K562 (cell line): ENCODE data around the gene RSRC1. TPM values are rescaled to one million over a fixed set of nuclear protein-coding genes. Genes with fewer than 3 reads are reported as not detected.

ENCODE experiments used
- ATAC-seq: fragments of 200-7000 bp; cut with Tn5 transposase; 3 replicates; pipeline ENCODE4 v1.9.1; 2020; ENCODE audit warnings: moderate library complexity
- BruUV-seq: library from RNA; stranded (reverse); fragments of 400-500 nt; replicated peaks from 2 replicates; lab custom pipeline; 2021; lab: Mats Ljungman, UMichigan
- CTCF ChIA-PET: fragments of 300-600 bp; formaldehyde crosslinking; extraction: SDS; loops from one replicate; lab custom pipeline; 2021; ENCODE audit warnings: low intra/inter-chr PET ratio; lab: Yijun Ruan, JAX
- POLR2A ChIA-PET: fragments of 300-600, 350-650 bp; sonication (Branson Sonifier 250); formaldehyde crosslinking; extraction: SDS; loops from one replicate; lab custom pipeline; 2021; ENCODE audit warnings: antibody characterized with exemption, inconsistent platforms; lab: Yijun Ruan, JAX
- DNase-seq, 4 experiments: peaks; one replicate each; pipeline versions ENCODE4 v3.0.0 to v3.0.0-alpha.2; 2011 to 2018; ENCODE audit warnings: low spot score in 3 of 4, mixed read lengths in 3 of 4; ENCODE audit errors: extremely low read depth in 1 of 4
- FAIRE-seq: peaks from 2 replicates; lab custom pipeline; 2011; peaks lifted over from hg19 to GRCh38; lab: Jason Lieb, UNC
- H2AFZ ChIP-seq: 2 replicates; pipeline ENCODE4 v1.6.0; 2011; ENCODE audit warnings: low read depth, low read length, control low read depth, inconsistent platforms
- H3K27ac ChIP-seq: fragments of 200-600 bp; 3 replicates; pipeline ENCODE4 v1.8.0; 2011; ENCODE audit warnings: low read depth, mild to moderate bottlenecking, control low read depth, inconsistent platforms, low read length, moderate library complexity, mixed read lengths; ENCODE audit errors: extremely low read depth
- H3K27me3 ChIP-seq, 2 experiments: fragments of 300-600 bp in 1 of 2; 2 replicates in 1 of 2; 3 replicates in 1 of 2; pipeline versions ENCODE4 v1.6.0 to v1.8.0; 2011; ENCODE audit warnings: inconsistent platforms in 2 of 2, low read length in 2 of 2, mild to moderate bottlenecking in 1 of 2, mixed read lengths in 1 of 2, moderate library complexity in 1 of 2; ENCODE audit not compliant: control insufficient read depth in 2 of 2, insufficient read depth in 2 of 2
- H3K36me3 ChIP-seq: fragments of 300-600 bp; 3 replicates; pipeline ENCODE4 v1.8.0; 2011; ENCODE audit warnings: mild to moderate bottlenecking, low read length, inconsistent platforms; ENCODE audit not compliant: control insufficient read depth, insufficient read depth
- H3K4me1 ChIP-seq, 2 experiments: fragments of 200-600 bp in 1 of 2; replicated peaks in 1 of 2; 2 replicates in 1 of 2; 3 replicates in 1 of 2; pipeline versions ENCODE4 v1.5.1 to v1.8.0; 2011; ENCODE audit warnings: inconsistent platforms in 2 of 2, low read length in 2 of 2, mild to moderate bottlenecking in 1 of 2, mixed read lengths in 1 of 2, moderate library complexity in 1 of 2; ENCODE audit not compliant: control insufficient read depth in 2 of 2, insufficient read depth in 2 of 2
- H3K4me2 ChIP-seq: 2 replicates; pipeline ENCODE4 v1.6.1; 2011; ENCODE audit warnings: low read length, control low read depth, inconsistent platforms, mixed read lengths; ENCODE audit not compliant: insufficient read depth
- H3K4me3 ChIP-seq: fragments of 200-600 bp; sonication (generic), shearing (Covaris generic); 2 replicates; pipeline ENCODE4 v1.5.1; 2016; ENCODE audit warnings: control low read depth, inconsistent platforms
- H3K79me2 ChIP-seq: fragments of 200-600 bp; 3 replicates; pipeline ENCODE4 v1.8.0; 2011; ENCODE audit warnings: low read length, inconsistent platforms; ENCODE audit not compliant: control insufficient read depth, insufficient read depth
- H3K9ac ChIP-seq, 2 experiments: 2 replicates each; pipeline versions ENCODE4 v1.6.0 to v1.6.1; 2011; ENCODE audit warnings: low read depth in 2 of 2, low read length in 2 of 2, control low read depth in 1 of 2, inconsistent platforms in 1 of 2, mild to moderate bottlenecking in 1 of 2, mixed read lengths in 1 of 2; ENCODE audit not compliant: insufficient read depth in 1 of 2
- H3K9me1 ChIP-seq: one replicate; pipeline ENCODE4 v1.6.0; 2011; ENCODE audit warnings: inconsistent platforms, mild to moderate bottlenecking, low read length, moderate library complexity; ENCODE audit not compliant: control insufficient read depth, insufficient read depth
- H3K9me3 ChIP-seq: replicated peaks from 2 replicates; pipeline ENCODE4 v1.5.1; 2011; ENCODE audit warnings: low read depth, low read length, inconsistent platforms; ENCODE audit not compliant: control insufficient read depth, insufficient read depth
- H4K20me1 ChIP-seq: replicated peaks from 2 replicates; pipeline ENCODE4 v1.6.1; 2011; ENCODE audit warnings: low read length, inconsistent platforms, mixed read lengths; ENCODE audit not compliant: control insufficient read depth, insufficient read depth
- CBFA2T2 ChIP-seq: fragments of 450-650 bp; conservative IDR thresholded peaks from 2 replicates; pipeline ENCODE4 v1.6.1; 2017; ENCODE audit warnings: mild to moderate bottlenecking
- CBFA2T3 ChIP-seq: fragments of 450-650 bp; IDR thresholded peaks from 2 replicates; pipeline ENCODE4 v1.6.1; 2017
- NFIC ChIP-seq: fragments of 450-650 bp; IDR thresholded peaks from 2 replicates; pipeline ENCODE4 v1.6.1; 2017; ENCODE audit warnings: mild to moderate bottlenecking, inconsistent platforms
- TAF9B ChIP-seq: fragments of 450-650 bp; IDR thresholded peaks from 2 replicates; pipeline ENCODE4 v1.6.1; 2018; ENCODE audit warnings: mild to moderate bottlenecking; ENCODE audit not compliant: partially characterized antibody
- ZNF551 ChIP-seq: fragments of 250-450 bp; sonication (Bioruptor Pico); IDR thresholded peaks from 2 replicates; pipeline ENCODE4 v1.5.0; 2021; ENCODE audit warnings: mild to moderate bottlenecking, moderate library complexity
- WGBS: fragments of 100-300 bp; shearing (Covaris generic); methylation state at CpG from one replicate; pipeline ENCODE4 v1.1.6; 2016; ENCODE audit warnings: low coverage, mixed read lengths; ENCODE audit not compliant: insufficient coverage; ENCODE audit errors: missing lambda C conversion rate; 5-methylcytosine and 5-hydroxymethylcytosine counted together
- in situ Hi-C: fragments of 300-500 bp; cut with MboI; formaldehyde crosslinking; loops from 4 replicates; pipeline ENCODE4 v1.15.0; 2018; ENCODE audit warnings: inconsistent platforms, mixed read lengths
- intact Hi-C: fragments of 100-400 bp; cut with micrococcal nuclease; formaldehyde crosslinking; loops from 2 replicates; pipeline ENCODE4 v1.14.2; 2022
- polyA plus RNA-seq, 8 experiments: library from polyadenylated mRNA; depleted of rRNA in 4 of 8; stranded (reverse) in 5 of 8; unstranded in 3 of 8; fragments of >200 nt; fragmentation: Nextera tagmentation in 2 of 8; fragmentation: Illumina TruSeq in 1 of 8; extraction: Ambion mirVana in 2 of 8; extraction: Trizol in 1 of 8; gene quantifications; 2 replicates each; pipeline versions ENCODE4 v1.2.1 to v1.2.3, GENCODE V29; 2011 to 2014; ENCODE audit warnings: inconsistent platforms in 1 of 8, missing spikeins in 1 of 8
- total RNA-seq, 7 experiments: library from RNA; depleted of rRNA in 6 of 7; stranded (reverse); fragments of >200 nt in 6 of 7; fragmentation: Illumina TruSeq in 2 of 7; extraction: Trizol in 2 of 7; gene quantifications; 2 replicates each; pipeline versions ENCODE4 v1.2.1 to v1.2.3, GENCODE V29; 2011 to 2021; ENCODE audit warnings: low replicate concordance in 1 of 7

RSRC1 gene
- total and polyA plus RNA-seq, 9 of the 15 experiments (the other 6 are each of a cell fraction or from before 2014, with no cell fraction given), result 19.3 to 128 (median 75.5) TPM

GRCh38 chr3:158569794-158570193 is 459.9 kb downstream of the RSRC1 start:
- H3K27ac ChIP-seq, result no peak overlapping the region
- peak; percentile 51 for TF ChIP-seq CBFA2T3
- no peak for TF ChIP-seq TAF9B
- no peak for TF ChIP-seq ZNF551 (CRISPR knock-in tag)
- peak; percentile 39; the same call in 1 of the 2 replicates for TF ChIP-seq CBFA2T2
- peak; percentile 64 for TF ChIP-seq NFIC
- TF ChIP-seq, all 486 proteins: peak for 3
- in situ Hi-C loops (no loop called here), intact Hi-C loops (loop anchor here (5.0 to 10.0 kb wide), 3 partner anchors 75 to 223 kb away; partner anchors contain the start of gene GFM1)
- Histone ChIP-seq H3K27me3 (no peaks in the 10 kb centered on the region), H3K36me3 (no peaks in the 10 kb centered on the region), H4K20me1 (no peaks in the 10 kb centered on the region), H3K4me2 (no peak overlapping the region), H2AFZ (no peak overlapping the region), H3K9ac (peak overlapping the region in 1 of 2 experiments; percentile 7; a peak in 1 of 4 replicates), H3K4me3 (no peak overlapping the region), H3K9me3 (no peaks in the 10 kb centered on the region), H3K79me2 (peaks cover 10% of the 10 kb centered on the region; the same call in 2 of the 3 replicates), H3K9me1 (no peaks in the 10 kb centered on the region), H3K4me1 (peaks cover 8 to 25% of the 10 kb centered on the region in 2 experiments; a peak in 4 of 5 replicates)
- no peak for ATAC-seq
- ChIA-PET CTCF (no interaction called here), POLR2A (interaction anchor here (1.2 to 2.6 kb wide), 5 partner anchors 8 to 231 kb away, joined by 3 to 13 read pairs (median 5); no protein-coding TSS in a partner anchor)
- 5% methylated on average over 3 of the region's 3 CpGs for WGBS
- no peak for FAIRE-seq
- DNase-seq, result peak in 1 of 4 experiments; percentile 53
- BruUV-seq, result no TSS peak
